Hematopoietic multipotent progenitor cell (in vitro differentiated cells): ENCODE measurements around the gene DPF3. TPM values are rescaled to one million over a fixed set of nuclear protein-coding genes. Genes with fewer than 3 reads are reported as not detected.
A peak's percentile ranks its signal among the peaks of the same experiment; 100 is the strongest.

ENCODE experiments used
- DNase-seq, 3 donors: peaks; one replicate each; pipeline ENCODE4 v3.0.0-alpha.2; 2011 to 2015; ENCODE audit warnings: low read depth in 2 of 3, low spot score in 2 of 3
- small RNA-seq: library from RNA; depleted of rRNA; stranded (forward); fragments of <200 nt; gene quantifications from one replicate; pipeline ENCODE3, GENCODE V24; 2012
- total RNA-seq: library from RNA; depleted of rRNA; stranded (reverse); fragments of >200 nt; gene quantifications from one replicate; pipeline ENCODE4 v1.2.3, GENCODE V29; 2012

Gene DPF3
- total RNA-seq, 1 donor, result under 0.01 TPM

GRCh38 chr14:72589652-72590051 lies 304.2 kb downstream of the DPF3 start:
- DNase-seq, result no peak

- no peak for DNase-seq
Observed at GRCh38 chr14:72588521-72588920, 305.4 kb downstream of the DPF3 start.

- DNase-seq, result no peak
Observed at GRCh38 chr14:72583316-72584272, 310.3 kb downstream of the DPF3 start.

- no peak for DNase-seq
Observed at GRCh38 chr14:72582582-72582981, 311.3 kb downstream of the DPF3 start.

GRCh38 chr14:72578514-72578913 lies 315.4 kb downstream of the DPF3 start:
- no peak for DNase-seq

- DNase-seq, result peak in 1 of 3 donors; percentile 9
Observed at GRCh38 chr14:72577521-72577920, 316.4 kb downstream of the DPF3 start.

- DNase-seq, result no peak
Observed at GRCh38 chr14:72576258-72576657, 317.6 kb downstream of the DPF3 start.

GRCh38 chr14:72574715-72575114 lies 319.2 kb downstream of the DPF3 start:
- no peak for DNase-seq

- no peak for DNase-seq
Observed at GRCh38 chr14:72573725-72574417, 320.0 kb downstream of the DPF3 start.

Small RNAs within 50 kb of the gene (small RNA-seq; reads per million reads assigned to genes)
- not detected for gene RF00019

Other genes starting within 250 kb of the DPF3 start
- 10.2 TPM for gene DCAF4, start 32.4 kb upstream of the DPF3 start, total RNA-seq
- gene ZFYVE1, start 133.0 kb upstream of the DPF3 start, total RNA-seq, result 22.9 TPM
- gene RBM25, start 164.4 kb upstream of the DPF3 start, total RNA-seq, result 22.4 TPM
- gene PSEN1, start 242.4 kb upstream of the DPF3 start, total RNA-seq, result 43.6 TPM